Lower leg skin (tissue), 3 donors: ENCODE data around the gene SDK1.

Experiments
- CTCF ChIP-seq, 3 donors: fragments of 450-650 bp; IDR thresholded peaks; one replicate each; pipeline ENCODE4 v1.5.1; 2016; ENCODE audit warnings: antibody characterized with exemption in 3 of 3, mild to moderate bottlenecking in 3 of 3, moderate library complexity in 2 of 3
- POLR2A ChIP-seq, 2 donors: fragments of 450-650 bp; IDR thresholded peaks; one replicate each; pipeline ENCODE4 v1.6.1; 2016 to 2017; ENCODE audit warnings: antibody characterized with exemption in 2 of 2, mild to moderate bottlenecking in 1 of 2, moderate library complexity in 1 of 2

DNA sequence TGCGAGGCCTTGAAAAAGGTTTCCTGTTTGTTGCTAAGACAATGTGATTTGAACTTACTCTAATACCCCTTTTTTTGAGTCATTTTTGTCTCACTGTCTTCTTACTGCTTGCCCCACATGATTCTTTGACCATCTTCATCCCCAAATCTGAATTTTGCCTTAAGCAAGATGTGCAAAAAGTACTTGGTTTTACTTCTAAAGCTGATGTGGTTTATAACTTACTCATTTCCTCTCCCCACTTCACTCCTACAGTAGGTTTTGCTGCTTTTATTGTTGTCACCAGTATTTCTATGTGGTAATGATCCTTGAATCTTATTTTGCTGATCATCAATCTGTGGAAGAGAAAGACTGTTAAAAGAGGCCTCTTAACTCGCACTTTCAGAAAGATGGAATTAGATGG is 396.4 kb downstream of the SDK1 start:
- TF ChIP-seq POLR2A (IDR thresholded peaks at IDR 0.05) = no peak
- no peak for TF ChIP-seq CTCF (IDR thresholded peaks at IDR 0.05)
